Hepatocyte (in vitro differentiated cells): Measurements from ENCODE around the gene HAS3. TPM values are rescaled to one million over a fixed set of nuclear protein-coding genes. Genes with fewer than 3 reads are reported as not detected.

Source experiments
- DNase-seq: peaks from one replicate; pipeline ENCODE4 v3.0.0-alpha.2; 2016; ENCODE audit warnings: low spot score
- H2AFZ ChIP-seq: fragments of 200-600 bp; sonication (generic); 2 replicates; pipeline ENCODE4 v1.6.0; 2016; ENCODE audit warnings: antibody characterized with exemption, mild to moderate bottlenecking
- H3K27ac ChIP-seq: fragments of 200-600 bp; sonication (generic); 2 replicates; pipeline ENCODE4 v1.5.1; 2016; ENCODE audit warnings: mild to moderate bottlenecking
- H3K27me3 ChIP-seq: fragments of 200-600 bp; sonication (generic); 2 replicates; pipeline ENCODE4 v1.6.1; 2016
- H3K36me3 ChIP-seq: fragments of 200-600 bp; sonication (generic); replicated peaks from 2 replicates; pipeline ENCODE4 v1.5.1; 2016; ENCODE audit warnings: low read depth; ENCODE audit not compliant: insufficient read depth
- H3K4me1 ChIP-seq: fragments of 200-600 bp; sonication (generic); 2 replicates; pipeline ENCODE4 v1.5.1; 2016; ENCODE audit warnings: mild to moderate bottlenecking, moderate library complexity; ENCODE audit not compliant: insufficient read depth
- H3K4me2 ChIP-seq: fragments of 200-600 bp; sonication (generic); 2 replicates; pipeline ENCODE4 v1.6.0; 2016
- H3K4me3 ChIP-seq: fragments of 200-600 bp; sonication (generic); 2 replicates; pipeline ENCODE4 v1.5.1; 2016; ENCODE audit warnings: mild to moderate bottlenecking
- H3K79me2 ChIP-seq: fragments of 200-600 bp; sonication (generic); 2 replicates; pipeline ENCODE4 v1.6.0; 2017; ENCODE audit warnings: mild to moderate bottlenecking
- H3K9me2 ChIP-seq: fragments of 200-600 bp; sonication (generic); replicated peaks from 2 replicates; pipeline ENCODE4 v1.6.0; 2017; ENCODE audit warnings: mild to moderate bottlenecking; ENCODE audit not compliant: insufficient read depth
- H3K9me3 ChIP-seq: fragments of 200-600 bp; sonication (generic); 2 replicates; pipeline ENCODE4 v1.5.1; 2016; ENCODE audit warnings: low read depth, mild to moderate bottlenecking
- H4K20me1 ChIP-seq: fragments of 200-600 bp; sonication (generic); 2 replicates; pipeline ENCODE4 v1.6.0; 2016; ENCODE audit warnings: mild to moderate bottlenecking; ENCODE audit not compliant: insufficient read depth, poor library complexity, severe bottlenecking
- EZH2 ChIP-seq: fragments of 200-600 bp; sonication (generic); IDR thresholded peaks from 2 replicates; pipeline ENCODE4 v1.6.1; 2016; ENCODE audit warnings: antibody characterized with exemption, mild to moderate bottlenecking, borderline replicate concordance
- EZH2phosphoT487 ChIP-seq: fragments of 200-600 bp; sonication (generic); IDR thresholded peaks from one replicate; pipeline ENCODE4 v1.6.1; 2018; ENCODE audit warnings: antibody characterized with exemption, mild to moderate bottlenecking, low read depth, moderate library complexity; ENCODE audit not compliant: unreplicated experiment, severe bottlenecking
- WGBS: methylation state at CpG from one replicate; pipeline ENCODE4 v1.1.6; 2016; ENCODE audit warnings: low lambda C conversion rate; ENCODE audit errors: missing lambda C conversion rate; 5-methylcytosine and 5-hydroxymethylcytosine counted together
- polyA plus RNA-seq: library from polyadenylated mRNA; unstranded; fragments of >200 nt; fragmentation: Nextera tagmentation; extraction: Ambion mirVana; gene quantifications from 2 replicates; pipeline ENCODE4 v1.2.1, GENCODE V29; 2016
- total RNA-seq: library from RNA; depleted of rRNA; stranded (reverse); fragments of >200 nt; gene quantifications from 2 replicates; pipeline ENCODE4 v1.2.3, GENCODE V29; 2014
- TF ChIP-seq, protein P1 (sequence below): fragments of 200-600 bp; sonication (generic); IDR thresholded peaks from 2 replicates; pipeline ENCODE4 v1.5.1; 2016; ENCODE audit warnings: antibody characterized with exemption, mild to moderate bottlenecking; ENCODE audit not compliant: poor library complexity

HAS3 gene
- total and polyA plus RNA-seq, 2 experiments from 2014 or later: 0.19 to 0.53 TPM

DNA sequence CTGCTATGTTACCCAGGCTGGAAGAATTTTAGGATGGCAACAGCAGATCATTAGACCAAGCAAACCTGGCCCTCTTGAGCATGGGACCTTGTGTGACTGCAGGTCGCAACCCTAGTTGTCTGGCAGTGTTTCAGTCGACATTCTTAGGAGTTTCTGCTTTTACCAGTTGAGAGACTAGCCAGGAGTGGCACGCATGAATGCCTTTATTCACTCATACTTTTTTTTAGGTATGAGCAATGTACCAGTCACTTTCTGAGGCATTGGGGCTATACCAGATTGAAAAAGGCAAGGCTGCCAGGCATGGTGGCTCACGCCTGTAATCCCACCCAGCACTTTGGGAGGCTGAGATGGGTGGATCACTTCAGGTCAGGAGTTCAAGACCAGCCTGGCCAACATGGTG, 28.2 kb upstream of the HAS3 start:
- Histone ChIP-seq H3K9me2 (no peaks in the 10 kb centered on the region), H3K27ac (no peak overlapping the region), H3K4me1 (peaks cover 4% of the 10 kb centered on the region), H3K4me2 (no peak overlapping the region), H3K79me2 (no peaks in the 10 kb centered on the region), H2AFZ (no peak overlapping the region), H3K27me3 (no peaks in the 10 kb centered on the region), H3K4me3 (no peak overlapping the region), H3K9me3 (no peaks in the 10 kb centered on the region), H3K36me3 (no peaks in the 10 kb centered on the region), H4K20me1 (no peaks in the 10 kb centered on the region)
- WGBS: 90% methylated on average over 4 of the region's 4 CpGs
- DNase-seq: no peak
- TF ChIP-seq EZH2: no peak

GRCh38 chr16:69078073-69078472, 27.4 kb upstream of the HAS3 start:
- no peak for DNase-seq
- 56% methylated on average over 7 of the region's 7 CpGs for WGBS
- H3K4me2 ChIP-seq: no peak overlapping the region

GRCh38 chr16:69079697-69080096, 25.8 kb upstream of the HAS3 start:
- no peak overlapping the region for H3K4me3 ChIP-seq
- H3K9me2 ChIP-seq: no peaks in the 10 kb centered on the region
- no peaks in the 10 kb centered on the region for H3K9me3 ChIP-seq
- H3K36me3 ChIP-seq: no peaks in the 10 kb centered on the region
- DNase-seq: no peak
- H2AFZ ChIP-seq: no peak overlapping the region
- no peak overlapping the region for H3K27ac ChIP-seq
- 100% methylated on average over 2 of the region's 2 CpGs for WGBS
- TF ChIP-seq, protein P1, sequence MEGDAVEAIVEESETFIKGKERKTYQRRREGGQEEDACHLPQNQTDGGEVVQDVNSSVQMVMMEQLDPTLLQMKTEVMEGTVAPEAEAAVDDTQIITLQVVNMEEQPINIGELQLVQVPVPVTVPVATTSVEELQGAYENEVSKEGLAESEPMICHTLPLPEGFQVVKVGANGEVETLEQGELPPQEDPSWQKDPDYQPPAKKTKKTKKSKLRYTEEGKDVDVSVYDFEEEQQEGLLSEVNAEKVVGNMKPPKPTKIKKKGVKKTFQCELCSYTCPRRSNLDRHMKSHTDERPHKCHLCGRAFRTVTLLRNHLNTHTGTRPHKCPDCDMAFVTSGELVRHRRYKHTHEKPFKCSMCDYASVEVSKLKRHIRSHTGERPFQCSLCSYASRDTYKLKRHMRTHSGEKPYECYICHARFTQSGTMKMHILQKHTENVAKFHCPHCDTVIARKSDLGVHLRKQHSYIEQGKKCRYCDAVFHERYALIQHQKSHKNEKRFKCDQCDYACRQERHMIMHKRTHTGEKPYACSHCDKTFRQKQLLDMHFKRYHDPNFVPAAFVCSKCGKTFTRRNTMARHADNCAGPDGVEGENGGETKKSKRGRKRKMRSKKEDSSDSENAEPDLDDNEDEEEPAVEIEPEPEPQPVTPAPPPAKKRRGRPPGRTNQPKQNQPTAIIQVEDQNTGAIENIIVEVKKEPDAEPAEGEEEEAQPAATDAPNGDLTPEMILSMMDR: no peak
- no peak for TF ChIP-seq EZH2
- TF ChIP-seq EZH2phosphoT487: no peak
- no peaks in the 10 kb centered on the region for H3K4me1 ChIP-seq
- no peak overlapping the region for H3K4me2 ChIP-seq
- H4K20me1 ChIP-seq: no peaks in the 10 kb centered on the region
- no peaks in the 10 kb centered on the region for H3K79me2 ChIP-seq
- H3K27me3 ChIP-seq: no peaks in the 10 kb centered on the region

More at GRCh38 chr16:69078073-69078472, 27.4 kb upstream of the HAS3 start:
- Histone ChIP-seq H3K36me3 (no peaks in the 10 kb centered on the region), H3K27me3 (no peaks in the 10 kb centered on the region), H3K27ac (no peak overlapping the region), H2AFZ (no peak overlapping the region), H3K79me2 (no peaks in the 10 kb centered on the region), H4K20me1 (no peaks in the 10 kb centered on the region), H3K9me2 (no peaks in the 10 kb centered on the region), H3K4me1 (no peaks in the 10 kb centered on the region), H3K9me3 (no peaks in the 10 kb centered on the region), H3K4me3 (no peak overlapping the region)
- TF ChIP-seq, protein P1: no peak
- TF ChIP-seq EZH2phosphoT487 (no peak), EZH2 (no peak)

GRCh38 chr16:69083306-69083941, 22.0 kb upstream of the HAS3 start:
- no peaks in the 10 kb centered on the region for H3K27me3 ChIP-seq
- H3K9me2 ChIP-seq: no peaks in the 10 kb centered on the region
- H3K79me2 ChIP-seq: no peaks in the 10 kb centered on the region
- H3K4me3 ChIP-seq: no peak overlapping the region
- TF ChIP-seq EZH2phosphoT487 (no peak), EZH2 (no peak)
- TF ChIP-seq, protein P1: no peak
- H3K4me2 ChIP-seq: no peak overlapping the region
- H3K36me3 ChIP-seq: no peaks in the 10 kb centered on the region
- H3K27ac ChIP-seq: no peak overlapping the region
- no peaks in the 10 kb centered on the region for H3K9me3 ChIP-seq
- H4K20me1 ChIP-seq: no peaks in the 10 kb centered on the region
- no peaks in the 10 kb centered on the region for H3K4me1 ChIP-seq
- no peak for DNase-seq
- WGBS: 95% methylated on average over 16 of the region's 16 CpGs
- no peak overlapping the region for H2AFZ ChIP-seq
